H9 (cell line): ENCODE results near the gene TEC. TPM values are rescaled to one million over a fixed set of nuclear protein-coding genes. Genes with fewer than 3 reads are reported as not detected.

Source experiments
- DNase-seq: peaks from one replicate; pipeline ENCODE4 v3.0.0-alpha.2; 2017
- H2AFZ ChIP-seq: one replicate; pipeline ENCODE4 v1.6.1; 2013; ENCODE audit warnings: mild to moderate bottlenecking, low read length, control low read depth, moderate library complexity
- H2AK5ac ChIP-seq: 2 replicates; pipeline ENCODE4 v1.6.1; 2013; ENCODE audit warnings: low read length, control low read depth, mixed read lengths; ENCODE audit not compliant: insufficient read length
- H2BK120ac ChIP-seq: one replicate; pipeline ENCODE4 v1.6.1; 2013; ENCODE audit warnings: low read depth, mild to moderate bottlenecking, low read length, control low read depth, inconsistent platforms; ENCODE audit not compliant: poor library complexity, severe bottlenecking
- H2BK12ac ChIP-seq: 2 replicates; pipeline ENCODE4 v1.6.1; 2013; ENCODE audit warnings: low read length, control low read depth, mixed read lengths, low read depth; ENCODE audit not compliant: insufficient read length
- H2BK15ac ChIP-seq: 2 replicates; pipeline ENCODE4 v1.6.1; 2013; ENCODE audit warnings: low read depth, low read length, control low read depth
- H2BK20ac ChIP-seq: one replicate; pipeline ENCODE4 v1.6.1; 2013; ENCODE audit warnings: low read depth, mild to moderate bottlenecking, low read length, control low read depth, inconsistent platforms; ENCODE audit not compliant: poor library complexity, severe bottlenecking
- H2BK5ac ChIP-seq: 2 replicates; pipeline ENCODE4 v1.6.1; 2013; ENCODE audit warnings: low read length, control low read depth, mixed read lengths; ENCODE audit not compliant: insufficient read length
- H3K14ac ChIP-seq: 2 replicates; pipeline ENCODE4 v1.6.1; 2013; ENCODE audit warnings: low read length, control low read depth; ENCODE audit not compliant: insufficient read depth
- H3K18ac ChIP-seq: 2 replicates; pipeline ENCODE4 v1.6.1; 2013; ENCODE audit warnings: low read depth, mild to moderate bottlenecking, mixed read lengths, low read length, control low read depth; ENCODE audit not compliant: insufficient read length
- H3K23ac ChIP-seq: 2 replicates; pipeline ENCODE4 v1.6.1; 2013; ENCODE audit warnings: low read length, control low read depth, mixed read lengths, low read depth; ENCODE audit not compliant: insufficient read length
- H3K23me2 ChIP-seq: 2 replicates; pipeline ENCODE4 v1.6.1; 2013; ENCODE audit warnings: low read depth, mild to moderate bottlenecking, mixed read lengths, low read length, control low read depth; ENCODE audit not compliant: insufficient read length, poor library complexity, severe bottlenecking
- H3K27ac ChIP-seq: 2 replicates; pipeline ENCODE4 v1.5.1; 2013; ENCODE audit warnings: low read length, control low read depth, mixed read lengths, low read depth; ENCODE audit not compliant: insufficient read length
- H3K27me3 ChIP-seq: 2 replicates; pipeline ENCODE4 v1.6.1; 2013; ENCODE audit warnings: low read length, control low read depth, inconsistent platforms; ENCODE audit not compliant: insufficient read depth
- H3K4ac ChIP-seq: 2 replicates; pipeline ENCODE4 v1.6.1; 2013; ENCODE audit warnings: low read depth, mild to moderate bottlenecking, control low read depth, inconsistent platforms, low read length, moderate library complexity
- H3K4me1 ChIP-seq: 2 replicates; pipeline ENCODE4 v1.6.1; 2013; ENCODE audit warnings: low read length, control low read depth, inconsistent platforms; ENCODE audit not compliant: insufficient read depth
- H3K4me2 ChIP-seq: 2 replicates; pipeline ENCODE4 v1.6.1; 2013; ENCODE audit warnings: low read length, control low read depth, mixed read lengths; ENCODE audit not compliant: insufficient read length, insufficient read depth
- H3K56ac ChIP-seq: 2 replicates; pipeline ENCODE4 v1.6.1; 2013; ENCODE audit warnings: low read depth, mild to moderate bottlenecking, mixed read lengths, low read length, control low read depth; ENCODE audit not compliant: insufficient read length
- H3K79me1 ChIP-seq: 2 replicates; pipeline ENCODE4 v1.6.1; 2013; ENCODE audit warnings: low read depth, mild to moderate bottlenecking, moderate library complexity, low read length, control low read depth, inconsistent platforms; ENCODE audit not compliant: insufficient read depth, poor library complexity, severe bottlenecking
- H3K79me2 ChIP-seq: 2 replicates; pipeline ENCODE4 v1.6.1; 2013; ENCODE audit warnings: low read length, control low read depth, inconsistent platforms; ENCODE audit not compliant: insufficient read depth
- H3K9ac ChIP-seq: 2 replicates; pipeline ENCODE4 v1.6.1; 2013; ENCODE audit warnings: low read length, control low read depth, mixed read lengths; ENCODE audit not compliant: insufficient read length; ENCODE audit errors: extremely low read depth
- H3K9me3 ChIP-seq: one replicate; pipeline ENCODE4 v1.6.1; 2013; ENCODE audit warnings: low read depth, low read length, inconsistent platforms; ENCODE audit not compliant: control insufficient read depth
- H3T11ph ChIP-seq: one replicate; pipeline ENCODE4 v1.6.1; 2013; ENCODE audit warnings: mild to moderate bottlenecking, low read length, control low read depth, inconsistent platforms
- H4K20me1 ChIP-seq: one replicate; pipeline ENCODE4 v1.6.1; 2013; ENCODE audit not compliant: control insufficient read depth, insufficient read length, insufficient read depth
- H4K5ac ChIP-seq: 2 replicates; pipeline ENCODE4 v1.6.1; 2013; ENCODE audit warnings: low read depth, mild to moderate bottlenecking, mixed read lengths, low read length, control low read depth; ENCODE audit not compliant: insufficient read length
- H4K8ac ChIP-seq: replicated peaks from 2 replicates; pipeline ENCODE4 v1.6.1; 2013; ENCODE audit warnings: low read length, control low read depth, mixed read lengths, low read depth; ENCODE audit not compliant: insufficient read length
- H4K91ac ChIP-seq: 2 replicates; pipeline ENCODE4 v1.6.1; 2013; ENCODE audit warnings: low read depth, mild to moderate bottlenecking, moderate library complexity, mixed read lengths, low read length, control low read depth; ENCODE audit not compliant: insufficient read length
- H3K27ac Mint-ChIP-seq, 3 experiments: 2 replicates in 2 of 3; 3 replicates in 1 of 3; pipeline ENCODE4 v1.8.0; 2020 to 2021; ENCODE audit warnings: mixed read lengths in 3 of 3, mild to moderate bottlenecking in 1 of 3, moderate library complexity in 1 of 3
- H3K27me3 Mint-ChIP-seq: 2 replicates; pipeline ENCODE4 v1.8.0; 2021; ENCODE audit warnings: low read depth, mild to moderate bottlenecking, moderate library complexity, mixed read lengths
- H3K36me3 Mint-ChIP-seq, 3 experiments: 2 replicates in 2 of 3; 3 replicates in 1 of 3; pipeline ENCODE4 v1.8.0; 2020 to 2021; ENCODE audit warnings: low read depth in 3 of 3, mixed read lengths in 3 of 3; ENCODE audit not compliant: insufficient read depth in 1 of 3
- H3K4me1 Mint-ChIP-seq, 2 experiments: 2 replicates each; pipeline ENCODE4 v1.8.0; 2020; ENCODE audit warnings: mixed read lengths in 2 of 2
- H3K4me3 Mint-ChIP-seq, 2 experiments: 2 replicates in 1 of 2; 3 replicates in 1 of 2; pipeline ENCODE4 v1.8.0; 2020 to 2021; ENCODE audit warnings: mild to moderate bottlenecking in 2 of 2, mixed read lengths in 2 of 2, moderate library complexity in 1 of 2
- H3K9me3 Mint-ChIP-seq, 2 experiments: 2 replicates in 1 of 2; 3 replicates in 1 of 2; pipeline ENCODE4 v1.8.0; 2020; ENCODE audit warnings: mild to moderate bottlenecking in 2 of 2, mixed read lengths in 2 of 2, moderate library complexity in 1 of 2
- WGBS: extraction: QIAGEN DNeasy Blood & Tissue Kit; methylation state at CpG from one replicate; pipeline ENCODE4 v1.1.7; 2013; ENCODE audit warnings: missing lambda C conversion rate, low lambda C conversion rate, mixed read lengths; ENCODE audit not compliant: insufficient read length; ENCODE audit errors: extremely low coverage; 5-methylcytosine and 5-hydroxymethylcytosine counted together
- total RNA-seq: library from RNA; stranded (reverse); gene quantifications from 2 replicates; pipeline ENCODE4 v1.2.1, GENCODE V29; 2021
- TF ChIP-seq, protein P1 (sequence below): fragments of 200-600 bp; sonication (generic); conservative IDR thresholded peaks from 3 replicates; pipeline ENCODE4 v1.8.0; 2021; ENCODE audit warnings: antibody characterized with exemption, mild to moderate bottlenecking

Gene TEC
- total RNA-seq, 1 experiment from 2014 or later: 1.8 TPM

DNA sequence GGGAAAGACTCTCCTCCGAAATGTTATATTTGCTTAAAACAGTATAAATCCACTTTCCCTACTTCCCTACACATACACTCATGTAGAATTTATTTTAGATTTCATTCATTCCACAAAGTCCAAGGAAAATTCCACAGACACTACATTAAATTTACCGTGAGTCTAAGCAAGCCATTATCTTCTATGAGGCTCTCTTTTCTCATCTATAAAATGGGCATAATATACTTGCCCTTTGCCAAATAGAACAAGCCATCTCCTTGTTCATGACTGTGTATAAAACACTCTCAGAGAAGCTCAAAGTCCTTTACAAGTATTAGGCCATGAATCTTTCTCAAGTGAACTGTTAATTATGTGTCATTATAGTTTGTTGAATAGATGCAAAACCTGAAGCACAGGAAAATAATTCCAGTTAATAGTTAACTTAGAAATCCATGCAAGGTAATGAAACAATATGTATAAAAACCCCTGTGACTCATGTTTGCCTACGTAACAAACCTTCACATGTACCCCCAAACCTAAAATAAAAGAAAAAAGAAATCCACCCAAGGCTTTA is 10.7 kb downstream of the TEC start:
- no peaks in the 10 kb centered on the region for H3K9me3 ChIP-seq

More for the DNA sequence above, 10.7 kb downstream of the TEC start:
- no peak overlapping the region for H3K56ac ChIP-seq
- H3K14ac ChIP-seq: no peak overlapping the region
- no peaks in the 10 kb centered on the region for H3K27me3 Mint-ChIP-seq
- no peaks in the 10 kb centered on the region for H3K9me3 Mint-ChIP-seq
- H3K18ac ChIP-seq: no peak overlapping the region
- no peak overlapping the region for H3K23ac ChIP-seq
- H3K4me1 ChIP-seq: no peaks in the 10 kb centered on the region
- H2BK12ac ChIP-seq: no peak overlapping the region
- no peak overlapping the region for H3K9ac ChIP-seq
- H4K91ac ChIP-seq: no peak overlapping the region
- no peak overlapping the region for H3T11ph ChIP-seq
- no peaks in the 10 kb centered on the region for H4K20me1 ChIP-seq
- no peak overlapping the region for H4K5ac ChIP-seq
- no peak overlapping the region for H2AFZ ChIP-seq
- no peaks in the 10 kb centered on the region; the same call in 1 of the 2 replicates for H3K79me2 ChIP-seq
- no peak overlapping the region for H3K27ac Mint-ChIP-seq
- H3K79me1 ChIP-seq: no peaks in the 10 kb centered on the region
- no peak overlapping the region for H3K4me2 ChIP-seq
- no peak overlapping the region for H2BK20ac ChIP-seq
- no peak overlapping the region for H2BK15ac ChIP-seq
- H3K36me3 Mint-ChIP-seq: no peaks in the 10 kb centered on the region
- no peak overlapping the region for H2AK5ac ChIP-seq
- no peak overlapping the region for H2BK5ac ChIP-seq
- no peaks in the 10 kb centered on the region for H3K27me3 ChIP-seq
- H3K4ac ChIP-seq: no peak overlapping the region
- DNase-seq: no peak
- no peak overlapping the region for H2BK120ac ChIP-seq
- WGBS: no CpG with 5 or more reads among the region's 3 CpGs
- 0 out of 4 replicates have a peak, but pooled peaks cover 0 to 3% of the 10 kb centered on the region in 2 experiments for H3K4me1 Mint-ChIP-seq
- no peak overlapping the region for H3K27ac ChIP-seq
- no peaks in the 10 kb centered on the region for H3K23me2 ChIP-seq
- H4K8ac ChIP-seq: no peak overlapping the region
- TF ChIP-seq, protein P1, sequence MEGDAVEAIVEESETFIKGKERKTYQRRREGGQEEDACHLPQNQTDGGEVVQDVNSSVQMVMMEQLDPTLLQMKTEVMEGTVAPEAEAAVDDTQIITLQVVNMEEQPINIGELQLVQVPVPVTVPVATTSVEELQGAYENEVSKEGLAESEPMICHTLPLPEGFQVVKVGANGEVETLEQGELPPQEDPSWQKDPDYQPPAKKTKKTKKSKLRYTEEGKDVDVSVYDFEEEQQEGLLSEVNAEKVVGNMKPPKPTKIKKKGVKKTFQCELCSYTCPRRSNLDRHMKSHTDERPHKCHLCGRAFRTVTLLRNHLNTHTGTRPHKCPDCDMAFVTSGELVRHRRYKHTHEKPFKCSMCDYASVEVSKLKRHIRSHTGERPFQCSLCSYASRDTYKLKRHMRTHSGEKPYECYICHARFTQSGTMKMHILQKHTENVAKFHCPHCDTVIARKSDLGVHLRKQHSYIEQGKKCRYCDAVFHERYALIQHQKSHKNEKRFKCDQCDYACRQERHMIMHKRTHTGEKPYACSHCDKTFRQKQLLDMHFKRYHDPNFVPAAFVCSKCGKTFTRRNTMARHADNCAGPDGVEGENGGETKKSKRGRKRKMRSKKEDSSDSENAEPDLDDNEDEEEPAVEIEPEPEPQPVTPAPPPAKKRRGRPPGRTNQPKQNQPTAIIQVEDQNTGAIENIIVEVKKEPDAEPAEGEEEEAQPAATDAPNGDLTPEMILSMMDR: no peak
- no peak overlapping the region for H3K4me3 Mint-ChIP-seq
